Stimulated activated effector memory CD8-positive, alpha-beta T cell treated with anti-CD3 and anti-CD28 coated beads, Interleukin-12 subunit alpha, Interleukin-12 subunit beta, amount 100 ng/mL, for 72 hours (primary cell): ENCODE results near the gene WWOX.
A peak's percentile ranks its signal among the peaks of the same experiment; 100 is the strongest.

ENCODE experiments used
- ATAC-seq: fragments of 150-1000 bp; cut with Tn5 transposase; 2 replicates; pipeline ENCODE4 v1.10.0; 2021
- DNase-seq, 2 donors: peaks; one replicate each; pipeline ENCODE4 v3.0.0; 2021 to 2022; ENCODE audit warnings: low spot score in 2 of 2
- H3K27ac Mint-ChIP-seq: one replicate; pipeline ENCODE4 v1.8.0; 2022; ENCODE audit warnings: mild to moderate bottlenecking, mixed read lengths
- H3K36me3 Mint-ChIP-seq: one replicate; pipeline ENCODE4 v1.8.0; 2022; ENCODE audit warnings: mild to moderate bottlenecking, mixed read lengths
- H3K4me1 Mint-ChIP-seq: one replicate; pipeline ENCODE4 v1.8.0; 2022; ENCODE audit warnings: mixed read lengths
- H3K4me3 Mint-ChIP-seq: one replicate; pipeline ENCODE4 v1.8.0; 2022; ENCODE audit warnings: mild to moderate bottlenecking, mixed read lengths
- H3K9me3 Mint-ChIP-seq: one replicate; pipeline ENCODE4 v1.8.0; 2022; ENCODE audit warnings: mixed read lengths

WWOX gene

GRCh38 chr16:78096386-78096785, 3.1 kb upstream of the WWOX start:
- Mint-ChIP-seq H3K4me1 (peaks cover 14% of the 10 kb centered on the region), H3K36me3 (peaks cover 8% of the 10 kb centered on the region), H3K4me3 (no peak overlapping the region), H3K9me3 (no peaks in the 10 kb centered on the region), H3K27ac (no peak overlapping the region)
- DNase-seq: no peak
- ATAC-seq: no peak

- DNase-seq (no peak), ATAC-seq (no peak)
- peaks cover 8% of the 10 kb centered on the region for H3K36me3 Mint-ChIP-seq
- H3K4me1 Mint-ChIP-seq: peaks cover 22% of the 10 kb centered on the region
- H3K9me3 Mint-ChIP-seq: no peaks in the 10 kb centered on the region
- H3K4me3 Mint-ChIP-seq: no peak overlapping the region
- H3K27ac Mint-ChIP-seq: no peak overlapping the region
Measured at GRCh38 chr16:78097548-78097947, 1.9 kb upstream of the WWOX start.

- H3K4me1 Mint-ChIP-seq: peaks cover 22% of the 10 kb centered on the region
Measured at GRCh38 chr16:78098087-78098486, 1.4 kb upstream of the WWOX start.

GRCh38 chr16:78098595-78099270, 721 bp upstream of the WWOX start:
- Mint-ChIP-seq H3K9me3 (no peaks in the 10 kb centered on the region), H3K4me1 (peaks cover 28% of the 10 kb centered on the region), H3K36me3 (peaks cover 8% of the 10 kb centered on the region), H3K4me3 (peak overlapping the region; percentile 87), H3K27ac (peak overlapping the region; percentile 92)
- no peak for ATAC-seq
- peak in 1 of 2 donors; percentile 53 for DNase-seq

More at GRCh38 chr16:78098087-78098486, 1.4 kb upstream of the WWOX start:
- Mint-ChIP-seq H3K36me3 (peaks cover 8% of the 10 kb centered on the region), H3K9me3 (no peaks in the 10 kb centered on the region), H3K4me3 (peak overlapping the region; percentile 87), H3K27ac (no peak overlapping the region)
- DNase-seq (peak in 1 of 2 donors; percentile 60), ATAC-seq (no peak)

- H3K9me3 Mint-ChIP-seq: no peaks in the 10 kb centered on the region
- H3K4me1 Mint-ChIP-seq: peaks cover 33% of the 10 kb centered on the region
- DNase-seq (no peak), ATAC-seq (peak; percentile 59)
- peaks cover 8% of the 10 kb centered on the region for H3K36me3 Mint-ChIP-seq
- peak overlapping the region; percentile 87 for H3K4me3 Mint-ChIP-seq
- peak overlapping the region; percentile 92 for H3K27ac Mint-ChIP-seq
Measured at GRCh38 chr16:78100112-78100467, 636 bp downstream of the WWOX start.

GRCh38 chr16:78102122-78102660, 2.7 kb downstream of the WWOX start:
- H3K27ac Mint-ChIP-seq: peak overlapping the region; percentile 13
- DNase-seq (no peak), ATAC-seq (no peak)
- H3K4me3 Mint-ChIP-seq: no peak overlapping the region
- H3K36me3 Mint-ChIP-seq: peaks cover 8% of the 10 kb centered on the region
- H3K4me1 Mint-ChIP-seq: peaks cover 33% of the 10 kb centered on the region
- H3K9me3 Mint-ChIP-seq: no peaks in the 10 kb centered on the region

- ATAC-seq (no peak), DNase-seq (no peak)
- Mint-ChIP-seq H3K4me3 (no peak overlapping the region), H3K4me1 (peaks cover 33% of the 10 kb centered on the region), H3K9me3 (no peaks in the 10 kb centered on the region), H3K27ac (no peak overlapping the region), H3K36me3 (peaks cover 8% of the 10 kb centered on the region)
Measured at GRCh38 chr16:78102865-78103264, 3.4 kb downstream of the WWOX start.

- peaks cover 20% of the 10 kb centered on the region for H3K4me1 Mint-ChIP-seq
- no peaks in the 10 kb centered on the region for H3K9me3 Mint-ChIP-seq
- no peak overlapping the region for H3K4me3 Mint-ChIP-seq
- DNase-seq: no peak
- peaks cover 18% of the 10 kb centered on the region for H3K36me3 Mint-ChIP-seq
- no peak overlapping the region for H3K27ac Mint-ChIP-seq
- ATAC-seq: no peak
Measured at GRCh38 chr16:78105517-78105916, 6.1 kb downstream of the WWOX start.

- Mint-ChIP-seq H3K9me3 (no peaks in the 10 kb centered on the region), H3K4me3 (no peak overlapping the region), H3K27ac (no peak overlapping the region), H3K36me3 (peaks cover 19% of the 10 kb centered on the region), H3K4me1 (peaks cover 15% of the 10 kb centered on the region)
- DNase-seq (no peak), ATAC-seq (no peak)
Measured at GRCh38 chr16:78106686-78107085, 7.2 kb downstream of the WWOX start.

- no peak for ATAC-seq
- DNase-seq: no peak
- Mint-ChIP-seq H3K4me1 (peaks cover 7% of the 10 kb centered on the region), H3K4me3 (no peak overlapping the region), H3K36me3 (peaks cover 34% of the 10 kb centered on the region), H3K9me3 (no peaks in the 10 kb centered on the region), H3K27ac (no peak overlapping the region)
Measured at GRCh38 chr16:78108451-78108850, 9.0 kb downstream of the WWOX start.

GRCh38 chr16:78113258-78113657, 13.8 kb downstream of the WWOX start:
- ATAC-seq: no peak
- Mint-ChIP-seq H3K4me1 (no peaks in the 10 kb centered on the region), H3K36me3 (peaks cover 42% of the 10 kb centered on the region), H3K9me3 (no peaks in the 10 kb centered on the region), H3K4me3 (no peak overlapping the region), H3K27ac (no peak overlapping the region)
- DNase-seq: no peak

GRCh38 chr16:78115659-78116058, 16.2 kb downstream of the WWOX start:
- peak overlapping the region; percentile 56 for H3K27ac Mint-ChIP-seq
- ATAC-seq (no peak), DNase-seq (no peak)
- peaks cover 37% of the 10 kb centered on the region for H3K36me3 Mint-ChIP-seq
- H3K4me3 Mint-ChIP-seq: no peak overlapping the region
- H3K9me3 Mint-ChIP-seq: no peaks in the 10 kb centered on the region
- H3K4me1 Mint-ChIP-seq: no peaks in the 10 kb centered on the region

GRCh38 chr16:78116946-78117345, 17.5 kb downstream of the WWOX start:
- Mint-ChIP-seq H3K36me3 (peaks cover 38% of the 10 kb centered on the region), H3K4me3 (no peak overlapping the region)
- no peak for ATAC-seq

GRCh38 chr16:78117391-78117790, 17.9 kb downstream of the WWOX start:
- DNase-seq (no peak), ATAC-seq (no peak)
- H3K4me3 Mint-ChIP-seq: no peak overlapping the region
- peak overlapping the region; percentile 56 for H3K27ac Mint-ChIP-seq
- no peaks in the 10 kb centered on the region for H3K9me3 Mint-ChIP-seq
- H3K36me3 Mint-ChIP-seq: peaks cover 33% of the 10 kb centered on the region
- no peaks in the 10 kb centered on the region for H3K4me1 Mint-ChIP-seq

More at GRCh38 chr16:78116946-78117345, 17.5 kb downstream of the WWOX start:
- DNase-seq: no peak
- H3K9me3 Mint-ChIP-seq: no peaks in the 10 kb centered on the region
- peak overlapping the region; percentile 56 for H3K27ac Mint-ChIP-seq
- no peaks in the 10 kb centered on the region for H3K4me1 Mint-ChIP-seq

GRCh38 chr16:78118469-78119025, 19.1 kb downstream of the WWOX start:
- Mint-ChIP-seq H3K27ac (no peak overlapping the region), H3K4me1 (peaks cover 6% of the 10 kb centered on the region), H3K36me3 (peaks cover 24% of the 10 kb centered on the region), H3K4me3 (no peak overlapping the region), H3K9me3 (no peaks in the 10 kb centered on the region)
- ATAC-seq (no peak), DNase-seq (no peak)

- peaks cover 17% of the 10 kb centered on the region for H3K36me3 Mint-ChIP-seq
- no peak overlapping the region for H3K27ac Mint-ChIP-seq
- peak; percentile 64 for ATAC-seq
- H3K4me1 Mint-ChIP-seq: peaks cover 6% of the 10 kb centered on the region
- DNase-seq: no peak
- H3K4me3 Mint-ChIP-seq: no peak overlapping the region
- no peaks in the 10 kb centered on the region for H3K9me3 Mint-ChIP-seq
Measured at GRCh38 chr16:78122774-78123315, 23.4 kb downstream of the WWOX start.
